Measurements from ENCODE around the gene DNAJC28.

Gene DNAJC28

DNA sequence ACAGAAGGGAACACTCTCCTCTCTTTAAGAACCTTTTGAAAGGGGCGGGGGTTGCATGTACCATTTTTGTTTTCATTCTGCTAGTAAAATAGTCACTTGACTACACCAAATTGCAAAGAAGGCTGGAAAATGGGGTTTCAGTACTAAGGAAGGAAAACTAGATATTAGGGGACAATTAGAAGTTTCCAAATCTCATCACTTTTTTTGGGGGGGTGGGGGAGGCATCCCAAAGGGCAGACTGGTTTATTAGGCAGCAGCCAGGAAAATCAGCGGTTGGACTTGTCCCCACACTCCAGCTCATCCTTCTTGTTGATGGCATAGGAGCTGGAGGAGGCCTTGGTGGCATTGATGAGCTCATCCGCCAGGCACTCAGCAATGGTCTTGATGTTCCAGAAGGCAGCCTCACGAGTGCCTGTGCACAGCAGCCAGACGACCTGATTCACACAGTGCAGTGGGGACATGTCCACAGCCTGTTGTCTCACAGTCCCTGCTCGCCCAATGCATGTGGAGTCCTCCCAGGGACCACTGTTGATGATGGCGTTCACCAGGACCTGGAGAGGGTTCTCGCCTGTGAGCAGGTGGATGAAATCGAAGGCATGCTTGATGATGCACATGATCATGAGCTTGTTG is 10.1 kb downstream of the DNAJC28 start (continued):
- TF ChIP-seq, protein P1, sequence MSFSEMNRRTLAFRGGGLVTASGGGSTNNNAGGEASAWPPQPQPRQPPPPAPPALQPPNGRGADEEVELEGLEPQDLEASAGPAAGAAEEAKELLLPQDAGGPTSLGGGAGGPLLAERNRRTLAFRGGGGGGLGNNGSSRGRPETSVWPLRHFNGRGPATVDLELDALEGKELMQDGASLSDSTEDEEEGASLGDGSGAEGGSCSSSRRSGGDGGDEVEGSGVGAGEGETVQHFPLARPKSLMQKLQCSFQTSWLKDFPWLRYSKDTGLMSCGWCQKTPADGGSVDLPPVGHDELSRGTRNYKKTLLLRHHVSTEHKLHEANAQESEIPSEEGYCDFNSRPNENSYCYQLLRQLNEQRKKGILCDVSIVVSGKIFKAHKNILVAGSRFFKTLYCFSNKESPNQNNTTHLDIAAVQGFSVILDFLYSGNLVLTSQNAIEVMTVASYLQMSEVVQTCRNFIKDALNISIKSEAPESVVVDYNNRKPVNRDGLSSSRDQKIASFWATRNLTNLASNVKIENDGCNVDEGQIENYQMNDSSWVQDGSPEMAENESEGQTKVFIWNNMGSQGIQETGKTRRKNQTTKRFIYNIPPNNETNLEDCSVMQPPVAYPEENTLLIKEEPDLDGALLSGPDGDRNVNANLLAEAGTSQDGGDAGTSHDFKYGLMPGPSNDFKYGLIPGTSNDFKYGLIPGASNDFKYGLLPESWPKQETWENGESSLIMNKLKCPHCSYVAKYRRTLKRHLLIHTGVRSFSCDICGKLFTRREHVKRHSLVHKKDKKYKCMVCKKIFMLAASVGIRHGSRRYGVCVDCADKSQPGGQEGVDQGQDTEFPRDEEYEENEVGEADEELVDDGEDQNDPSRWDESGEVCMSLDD (tag by site-specific recombination; IDR thresholded peaks at IDR 0.05) = no peak; the same call in 1 of the 2 replicates
- TF ChIP-seq ZNF549 (tag by site-specific recombination; IDR thresholded peaks at IDR 0.05) (no peak), ZFP37 (tag by site-specific recombination; IDR thresholded peaks at IDR 0.05) (no peak), SCRT2 (tag by site-specific recombination; IDR thresholded peaks at IDR 0.05) (peak; percentile 66), KLF16 (tag by site-specific recombination; IDR thresholded peaks at IDR 0.05) (no peak), ZNF174 (tag by site-specific recombination; IDR thresholded peaks at IDR 0.05) (no peak), ZNF600 (tag by site-specific recombination; IDR thresholded peaks at IDR 0.05) (0 out of 2 replicates have a peak, but pooled peaks have one; percentile 31), ZNF433 (tag by site-specific recombination; IDR thresholded peaks at IDR 0.05; ENCODE audit: low read depth) (no peak), ZNF747 (tag by site-specific recombination; IDR thresholded peaks at IDR 0.05) (no peak), KLF1 (tag by site-specific recombination; IDR thresholded peaks at IDR 0.05) (no peak), ZNF521 (tag by site-specific recombination; IDR thresholded peaks at IDR 0.05) (no peak), IKZF3 (tag by site-specific recombination; IDR thresholded peaks at IDR 0.05) (no peak), ZNF292 (tag by site-specific recombination; IDR thresholded peaks at IDR 0.05; ENCODE audit: borderline replicate concordance, low read depth) (no peak), ZNF514 (tag by site-specific recombination; IDR thresholded peaks at IDR 0.05) (no peak), ZNF670 (tag by site-specific recombination; IDR thresholded peaks at IDR 0.05; ENCODE audit: low read depth) (no peak), SALL2 (tag by site-specific recombination; IDR thresholded peaks at IDR 0.05; ENCODE audit: borderline replicate concordance) (no peak), ZIC2 (tag by site-specific recombination; IDR thresholded peaks at IDR 0.05) (no peak), ZNF335 (tag by site-specific recombination; conservative IDR thresholded peaks at IDR 0.05) (peak; percentile 87), GLIS1 (tag by site-specific recombination; IDR thresholded peaks at IDR 0.05) (no peak), SCRT1 (tag by site-specific recombination; IDR thresholded peaks at IDR 0.05; ENCODE audit: borderline replicate concordance) (no peak), ZNF843 (tag by site-specific recombination; IDR thresholded peaks at IDR 0.05) (no peak), ZNF518A (tag by site-specific recombination; conservative IDR thresholded peaks at IDR 0.05; ENCODE audit: low read depth) (no peak)
- TF ChIP-seq, protein P2, sequence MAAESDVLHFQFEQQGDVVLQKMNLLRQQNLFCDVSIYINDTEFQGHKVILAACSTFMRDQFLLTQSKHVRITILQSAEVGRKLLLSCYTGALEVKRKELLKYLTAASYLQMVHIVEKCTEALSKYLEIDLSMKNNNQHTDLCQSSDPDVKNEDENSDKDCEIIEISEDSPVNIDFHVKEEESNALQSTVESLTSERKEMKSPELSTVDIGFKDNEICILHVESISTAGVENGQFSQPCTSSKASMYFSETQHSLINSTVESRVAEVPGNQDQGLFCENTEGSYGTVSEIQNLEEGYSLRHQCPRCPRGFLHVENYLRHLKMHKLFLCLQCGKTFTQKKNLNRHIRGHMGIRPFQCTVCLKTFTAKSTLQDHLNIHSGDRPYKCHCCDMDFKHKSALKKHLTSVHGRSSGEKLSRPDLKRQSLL (tag by site-specific recombination; IDR thresholded peaks at IDR 0.05) = no peak
